Cerebellar nuclear complex (tissue), 1 donor: ENCODE results near the gene ARHGEF6.
"Not testable (repeated sequence)": the region's sequence is repeated elsewhere in the genome, so short reads cannot be mapped to it uniquely, and the experiment has no call there.

Experiments used
- DNase-seq, 2 experiments: peaks; one replicate each; lab custom pipeline; 2025; lab: John Stamatoyannopoulos, UW

Gene ARHGEF6

GRCh38 chrX:136780763-136781162, at the start of gene ARHGEF6:
ARHGEF6 (minus strand) TSS chrX:136780932; CDS start chrX:136780882, 50 bp downstream.
- no peak for DNase-seq

- DNase-seq, result no peak
Observed at GRCh38 chrX:136829413-136829812, 48.7 kb upstream of the ARHGEF6 start.

GRCh38 chrX:136828830-136829229, 48.1 kb upstream of the ARHGEF6 start:
- no peak for DNase-seq

- DNase-seq, result no peak
Observed at GRCh38 chrX:136827026-136827425, 46.3 kb upstream of the ARHGEF6 start.

GRCh38 chrX:136825771-136826170, 45.0 kb upstream of the ARHGEF6 start:
- no peak for DNase-seq

GRCh38 chrX:136823175-136823574, 42.4 kb upstream of the ARHGEF6 start:
- DNase-seq, result no peak

GRCh38 chrX:136822337-136823095, 41.8 kb upstream of the ARHGEF6 start:
- no peak for DNase-seq

GRCh38 chrX:136819756-136820155, 39.0 kb upstream of the ARHGEF6 start:
- DNase-seq, result not testable (repeated sequence)

- DNase-seq, result no peak
Observed at GRCh38 chrX:136819031-136819703, 38.4 kb upstream of the ARHGEF6 start.

- no peak for DNase-seq
Observed at GRCh38 chrX:136816975-136817374, 36.2 kb upstream of the ARHGEF6 start.

- DNase-seq, result no peak
Observed at GRCh38 chrX:136814847-136815750, 34.4 kb upstream of the ARHGEF6 start.

GRCh38 chrX:136812286-136812685, 31.6 kb upstream of the ARHGEF6 start:
- no peak for DNase-seq

GRCh38 chrX:136810493-136810892, 29.8 kb upstream of the ARHGEF6 start:
- DNase-seq, result no peak

- DNase-seq, result no peak
Observed at GRCh38 chrX:136806891-136807410, 26.2 kb upstream of the ARHGEF6 start.

GRCh38 chrX:136802515-136802914, 21.8 kb upstream of the ARHGEF6 start:
- DNase-seq, result no peak

- no peak for DNase-seq
Observed at GRCh38 chrX:136797787-136798186, 17.1 kb upstream of the ARHGEF6 start.

- DNase-seq, result not testable (repeated sequence)
Observed at GRCh38 chrX:136795132-136795531, 14.4 kb upstream of the ARHGEF6 start.

- DNase-seq, result not testable (repeated sequence)
Observed at GRCh38 chrX:136794660-136795059, 13.9 kb upstream of the ARHGEF6 start.

GRCh38 chrX:136794080-136794479, 13.3 kb upstream of the ARHGEF6 start:
- no peak for DNase-seq

GRCh38 chrX:136789856-136790255, 9.1 kb upstream of the ARHGEF6 start:
- DNase-seq, result no peak

GRCh38 chrX:136784231-136784630, 3.5 kb upstream of the ARHGEF6 start:
- DNase-seq, result no peak

GRCh38 chrX:136783159-136783558, 2.4 kb upstream of the ARHGEF6 start:
- no peak for DNase-seq
